GM12878 (cell line): ENCODE measurements around the gene CREBZF. TPM values are rescaled to one million over a fixed set of nuclear protein-coding genes. Genes with fewer than 3 reads are reported as not detected.

Source experiments
- BRCA1 ChIP-seq: IDR thresholded peaks from 2 replicates; pipeline ENCODE4 v1.6.1; 2011; ENCODE audit warnings: low read depth, low read length, improper control_type of control experiment
- STAT3 ChIP-seq: IDR thresholded peaks from 2 replicates; pipeline ENCODE4 v1.6.1; 2011; ENCODE audit warnings: low read depth, low read length, improper control_type of control experiment
- polyA plus RNA-seq, 11 experiments: library from polyadenylated mRNA; depleted of rRNA in 4 of 11; unstranded in 6 of 11; stranded (reverse) in 5 of 11; fragments of >200 nt; fragmentation: Nextera tagmentation in 4 of 11; fragmentation: Illumina TruSeq in 1 of 11; extraction: Ambion mirVana in 4 of 11; extraction: Trizol in 1 of 11; gene quantifications; 1 replicate in 1 of 11; 2 replicates in 10 of 11; pipeline versions ENCODE4 v1.2.1 to v1.2.3, GENCODE V29; 2011 to 2016; ENCODE audit warnings: inconsistent platforms in 2 of 11, missing spikeins in 2 of 11, low read depth in 1 of 11
- total RNA-seq, 4 experiments: library from RNA; depleted of rRNA in 3 of 4; stranded (reverse); fragments of >200 nt in 3 of 4; fragmentation: Illumina TruSeq in 1 of 4; extraction: Trizol in 1 of 4; gene quantifications; 2 replicates each; pipeline versions ENCODE4 v1.2.1 to v1.2.3, GENCODE V29; 2013 to 2021
- TF ChIP-seq, protein P1 (sequence below): IDR thresholded peaks from 2 replicates; pipeline ENCODE4 v1.6.1; 2011; ENCODE audit warnings: low read depth, mild to moderate bottlenecking, low read length, moderate library complexity, borderline replicate concordance; ENCODE audit errors: extremely low read depth
- TF ChIP-seq, protein P2 (sequence below), 3 experiments: IDR thresholded peaks in 2 of 3; conservative IDR thresholded peaks in 1 of 3; 2 replicates each; pipeline ENCODE4 v1.5.1; 2011; ENCODE audit warnings: low read depth in 3 of 3, low read length in 3 of 3, mild to moderate bottlenecking in 3 of 3, control low read depth in 2 of 3, moderate library complexity in 2 of 3, inconsistent platforms in 1 of 3, mixed read lengths in 1 of 3; ENCODE audit not compliant: control insufficient read depth in 2 of 3, insufficient read depth in 1 of 3; ENCODE audit errors: extremely low read depth in 1 of 3
- TF ChIP-seq, protein P3 (sequence below): fragments of 450-650 bp; IDR thresholded peaks from 2 replicates; pipeline ENCODE4 v1.6.1; 2017; ENCODE audit warnings: low read depth, mild to moderate bottlenecking, moderate library complexity
- TF ChIP-seq, protein P4 (sequence below): IDR thresholded peaks from 2 replicates; pipeline ENCODE4 v1.6.1; 2011; ENCODE audit warnings: low read depth, low read length, improper control_type of control experiment, borderline replicate concordance

Gene CREBZF
- total and polyA plus RNA-seq, 10 of the 15 experiments (the other 5 are each of a cell fraction or from before 2014, with no cell fraction given) = 11.1 to 51.2 (median 34.1) TPM

DNA sequence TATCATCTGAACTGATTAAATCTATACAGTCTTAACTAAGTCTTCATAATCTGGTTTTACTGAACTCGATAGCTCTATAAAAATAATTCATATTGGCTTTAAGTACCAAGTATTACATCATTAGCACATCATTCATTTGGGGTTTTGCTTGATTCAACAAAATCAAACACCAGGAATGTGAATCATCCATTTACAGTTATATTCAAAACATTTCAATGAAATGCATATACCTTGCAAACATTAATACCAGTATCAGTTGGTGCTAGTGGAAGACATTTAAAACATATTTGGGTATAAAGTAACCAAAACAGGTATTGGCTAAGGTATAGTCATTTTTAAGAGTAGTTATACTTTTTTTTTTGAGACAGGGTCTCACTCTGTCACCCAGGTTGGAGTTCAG lies 33.3 kb upstream of the CREBZF start (continued):
- TF ChIP-seq, protein P1, sequence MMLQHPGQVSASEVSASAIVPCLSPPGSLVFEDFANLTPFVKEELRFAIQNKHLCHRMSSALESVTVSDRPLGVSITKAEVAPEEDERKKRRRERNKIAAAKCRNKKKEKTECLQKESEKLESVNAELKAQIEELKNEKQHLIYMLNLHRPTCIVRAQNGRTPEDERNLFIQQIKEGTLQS = no peak
- TF ChIP-seq, protein P2, sequence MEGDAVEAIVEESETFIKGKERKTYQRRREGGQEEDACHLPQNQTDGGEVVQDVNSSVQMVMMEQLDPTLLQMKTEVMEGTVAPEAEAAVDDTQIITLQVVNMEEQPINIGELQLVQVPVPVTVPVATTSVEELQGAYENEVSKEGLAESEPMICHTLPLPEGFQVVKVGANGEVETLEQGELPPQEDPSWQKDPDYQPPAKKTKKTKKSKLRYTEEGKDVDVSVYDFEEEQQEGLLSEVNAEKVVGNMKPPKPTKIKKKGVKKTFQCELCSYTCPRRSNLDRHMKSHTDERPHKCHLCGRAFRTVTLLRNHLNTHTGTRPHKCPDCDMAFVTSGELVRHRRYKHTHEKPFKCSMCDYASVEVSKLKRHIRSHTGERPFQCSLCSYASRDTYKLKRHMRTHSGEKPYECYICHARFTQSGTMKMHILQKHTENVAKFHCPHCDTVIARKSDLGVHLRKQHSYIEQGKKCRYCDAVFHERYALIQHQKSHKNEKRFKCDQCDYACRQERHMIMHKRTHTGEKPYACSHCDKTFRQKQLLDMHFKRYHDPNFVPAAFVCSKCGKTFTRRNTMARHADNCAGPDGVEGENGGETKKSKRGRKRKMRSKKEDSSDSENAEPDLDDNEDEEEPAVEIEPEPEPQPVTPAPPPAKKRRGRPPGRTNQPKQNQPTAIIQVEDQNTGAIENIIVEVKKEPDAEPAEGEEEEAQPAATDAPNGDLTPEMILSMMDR (IDR thresholded peaks at IDR 0.05 in 2 of 3, conservative IDR thresholded peaks at IDR 0.05 in 1 of 3; ENCODE audit: control insufficient read depth in 2 of 3, extremely low read depth in 1 of 3, insufficient read depth in 1 of 3, low read depth in 3 of 3, low read length in 3 of 3) = no peak
- TF ChIP-seq, protein P3, sequence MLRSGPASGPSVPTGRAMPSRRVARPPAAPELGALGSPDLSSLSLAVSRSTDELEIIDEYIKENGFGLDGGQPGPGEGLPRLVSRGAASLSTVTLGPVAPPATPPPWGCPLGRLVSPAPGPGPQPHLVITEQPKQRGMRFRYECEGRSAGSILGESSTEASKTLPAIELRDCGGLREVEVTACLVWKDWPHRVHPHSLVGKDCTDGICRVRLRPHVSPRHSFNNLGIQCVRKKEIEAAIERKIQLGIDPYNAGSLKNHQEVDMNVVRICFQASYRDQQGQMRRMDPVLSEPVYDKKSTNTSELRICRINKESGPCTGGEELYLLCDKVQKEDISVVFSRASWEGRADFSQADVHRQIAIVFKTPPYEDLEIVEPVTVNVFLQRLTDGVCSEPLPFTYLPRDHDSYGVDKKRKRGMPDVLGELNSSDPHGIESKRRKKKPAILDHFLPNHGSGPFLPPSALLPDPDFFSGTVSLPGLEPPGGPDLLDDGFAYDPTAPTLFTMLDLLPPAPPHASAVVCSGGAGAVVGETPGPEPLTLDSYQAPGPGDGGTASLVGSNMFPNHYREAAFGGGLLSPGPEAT = no peak
- TF ChIP-seq STAT3 (no peak), BRCA1 (no peak)
- TF ChIP-seq, protein P4, sequence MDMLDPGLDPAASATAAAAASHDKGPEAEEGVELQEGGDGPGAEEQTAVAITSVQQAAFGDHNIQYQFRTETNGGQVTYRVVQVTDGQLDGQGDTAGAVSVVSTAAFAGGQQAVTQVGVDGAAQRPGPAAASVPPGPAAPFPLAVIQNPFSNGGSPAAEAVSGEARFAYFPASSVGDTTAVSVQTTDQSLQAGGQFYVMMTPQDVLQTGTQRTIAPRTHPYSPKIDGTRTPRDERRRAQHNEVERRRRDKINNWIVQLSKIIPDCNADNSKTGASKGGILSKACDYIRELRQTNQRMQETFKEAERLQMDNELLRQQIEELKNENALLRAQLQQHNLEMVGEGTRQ = no peak
- TF ChIP-seq, all 136 proteins: peak for 0
